ENCODE data around the gene FHOD3.
"Not testable (repeated sequence)": the region's sequence is repeated elsewhere in the genome, so short reads cannot be mapped to it uniquely, and the experiment has no call there.

The FHOD3 gene

DNA sequence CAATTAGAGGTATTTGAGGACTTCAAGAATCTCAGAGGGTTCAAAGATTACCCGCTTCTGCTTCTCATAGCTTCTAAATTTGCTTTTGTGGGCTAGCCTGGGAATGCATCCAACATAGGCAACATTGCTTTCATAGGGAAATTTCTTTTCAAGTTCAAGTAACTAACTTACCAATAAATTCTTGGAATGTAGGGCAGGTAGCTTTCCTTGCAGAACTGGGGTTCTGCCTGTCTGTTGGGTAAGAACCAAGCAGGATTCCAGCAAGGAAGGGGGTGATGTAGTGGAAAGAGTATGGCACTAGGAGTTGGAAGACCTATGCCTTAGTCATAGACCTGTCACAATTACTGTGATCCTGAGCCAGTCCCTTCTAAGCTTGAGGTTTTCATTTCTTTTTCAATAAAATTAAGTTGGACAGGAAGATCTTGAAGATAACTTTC, 164.1 kb downstream of the FHOD3 start:
- FAIRE-seq: no peak
- TF ChIP-seq POU2F2 (IDR thresholded peaks at IDR 0.05; ENCODE audit: low read depth, low read length): no peak
- no peak for TF ChIP-seq TAF1 (IDR thresholded peaks at IDR 0.05; ENCODE audit: low read depth, low read length)
- no peak for TF ChIP-seq POLR2AphosphoS5 (IDR thresholded peaks at IDR 0.05; ENCODE audit: low read depth, low read length)
- TF ChIP-seq POLR2A (IDR thresholded peaks at IDR 0.05; ENCODE audit: low read depth, low read length): no peak
- TF ChIP-seq PAX5 (IDR thresholded peaks at IDR 0.05; ENCODE audit: insufficient read depth, low read length, severe bottlenecking): no peak
- no peak for TF ChIP-seq SPI1 (IDR thresholded peaks at IDR 0.05; ENCODE audit: low read depth, low read length)
- DNase-seq (ENCODE audit: insufficient read length, low spot score): no peak

DNA sequence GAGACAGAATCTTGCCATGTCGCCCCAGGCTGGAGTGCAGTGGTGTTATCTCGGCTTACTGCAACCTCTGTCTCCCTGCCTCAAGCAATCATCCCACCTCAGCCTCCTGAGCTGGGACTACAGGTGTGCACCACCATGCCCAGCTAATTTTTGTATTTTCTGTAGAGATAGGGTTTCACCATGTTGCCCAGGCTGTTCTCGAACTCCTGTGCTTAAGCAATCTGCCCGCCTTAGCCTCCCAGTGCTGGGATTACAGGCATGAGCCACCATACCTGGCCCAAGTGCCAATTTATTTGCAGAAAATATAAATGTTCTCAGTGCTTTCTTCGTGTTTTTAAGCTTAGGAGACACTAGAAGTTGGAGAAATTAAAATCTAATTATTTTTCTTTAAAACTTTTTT, 166.0 kb downstream of the FHOD3 start:
- not testable (repeated sequence) for FAIRE-seq; DNase-seq (ENCODE audit: insufficient read length, low spot score)

DNA sequence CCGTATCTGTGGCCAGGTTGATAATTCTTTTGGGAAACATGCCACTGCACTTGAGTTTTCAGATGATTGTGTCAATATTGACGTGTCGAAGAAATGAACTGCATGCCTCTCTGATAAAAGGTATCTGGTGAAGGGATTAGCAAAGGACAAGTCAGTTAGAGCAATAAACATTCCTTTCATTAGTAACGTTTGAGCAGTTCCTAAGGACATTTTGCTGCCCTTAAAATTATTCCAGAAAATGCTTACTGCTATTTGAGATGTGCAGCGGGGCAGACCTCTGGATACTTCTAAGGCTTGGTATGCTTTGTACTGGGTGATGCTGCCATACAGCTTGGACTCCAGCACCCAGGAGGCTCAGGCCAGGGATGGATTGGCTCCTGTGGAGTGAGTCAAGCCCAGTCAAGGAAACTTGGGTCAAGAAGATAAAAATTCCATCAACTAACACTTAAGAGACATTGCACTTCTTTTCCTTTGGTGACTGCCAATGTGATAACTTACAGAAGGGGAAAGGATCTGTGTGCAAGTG, 166.7 kb downstream of the FHOD3 start:
- FAIRE-seq (peak; percentile 5), DNase-seq (ENCODE audit: insufficient read length, low spot score) (no peak)
- TF ChIP-seq SPI1 (IDR thresholded peaks at IDR 0.05; ENCODE audit: low read depth, low read length) (no peak), POU2F2 (IDR thresholded peaks at IDR 0.05; ENCODE audit: low read depth, low read length) (no peak), POLR2AphosphoS5 (IDR thresholded peaks at IDR 0.05; ENCODE audit: low read depth, low read length) (no peak)

DNA sequence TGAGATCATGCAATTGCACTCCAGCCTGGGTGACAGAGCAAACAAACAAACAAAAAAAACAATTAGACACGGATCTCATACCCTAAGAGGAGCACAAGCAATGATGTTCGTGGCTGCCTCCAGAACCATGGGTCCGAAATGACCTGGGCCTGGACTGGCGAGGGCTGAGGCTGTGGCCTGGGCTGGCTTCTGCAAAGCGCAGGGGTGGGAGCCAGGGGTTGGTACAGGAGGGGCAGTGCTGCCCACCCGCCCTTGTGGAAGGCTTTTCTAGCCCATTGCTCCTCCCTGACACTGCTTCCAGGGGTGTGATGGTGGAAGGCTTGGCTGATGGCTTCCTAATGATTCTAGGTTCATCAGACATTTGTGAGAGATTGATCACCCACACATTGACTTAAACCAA, 167.8 kb downstream of the FHOD3 start:
- FAIRE-seq (no peak), DNase-seq (ENCODE audit: insufficient read length, low spot score) (no peak)

DNA sequence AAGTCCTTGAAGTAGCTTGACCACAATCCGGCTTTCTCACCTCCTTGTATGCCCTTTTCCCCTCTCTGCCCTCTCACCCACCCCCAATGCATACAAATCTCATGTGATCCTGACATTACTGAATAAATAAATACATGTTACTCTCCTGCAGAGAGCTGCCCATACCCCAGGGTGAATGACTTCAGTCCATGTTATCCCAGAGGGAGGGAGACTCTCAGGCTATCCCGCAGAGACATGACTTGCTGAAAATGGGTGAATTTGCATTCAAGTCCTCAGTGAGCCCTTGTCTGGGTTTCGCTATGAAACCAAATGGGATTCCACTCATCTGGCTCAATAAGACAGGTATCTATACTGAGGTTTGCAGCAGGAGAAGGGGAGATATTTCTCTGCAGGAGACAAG, 168.5 kb downstream of the FHOD3 start:
- TF ChIP-seq TAF1 (IDR thresholded peaks at IDR 0.05; ENCODE audit: low read depth, low read length) (no peak), PAX5 (IDR thresholded peaks at IDR 0.05; ENCODE audit: insufficient read depth, low read length, severe bottlenecking) (no peak), SPI1 (IDR thresholded peaks at IDR 0.05; ENCODE audit: low read depth, low read length) (no peak), POLR2A (IDR thresholded peaks at IDR 0.05; ENCODE audit: low read depth, low read length) (no peak), POU2F2 (IDR thresholded peaks at IDR 0.05; ENCODE audit: low read depth, low read length) (no peak), POLR2AphosphoS5 (IDR thresholded peaks at IDR 0.05; ENCODE audit: low read depth, low read length) (no peak)

More for the DNA sequence above, 167.8 kb downstream of the FHOD3 start:
- TF ChIP-seq SPI1 (IDR thresholded peaks at IDR 0.05; ENCODE audit: low read depth, low read length) (no peak), POLR2AphosphoS5 (IDR thresholded peaks at IDR 0.05; ENCODE audit: low read depth, low read length) (no peak), TAF1 (IDR thresholded peaks at IDR 0.05; ENCODE audit: low read depth, low read length) (no peak), POLR2A (IDR thresholded peaks at IDR 0.05; ENCODE audit: low read depth, low read length) (no peak), POU2F2 (IDR thresholded peaks at IDR 0.05; ENCODE audit: low read depth, low read length) (no peak), PAX5 (IDR thresholded peaks at IDR 0.05; ENCODE audit: insufficient read depth, low read length, severe bottlenecking) (no peak)

DNA sequence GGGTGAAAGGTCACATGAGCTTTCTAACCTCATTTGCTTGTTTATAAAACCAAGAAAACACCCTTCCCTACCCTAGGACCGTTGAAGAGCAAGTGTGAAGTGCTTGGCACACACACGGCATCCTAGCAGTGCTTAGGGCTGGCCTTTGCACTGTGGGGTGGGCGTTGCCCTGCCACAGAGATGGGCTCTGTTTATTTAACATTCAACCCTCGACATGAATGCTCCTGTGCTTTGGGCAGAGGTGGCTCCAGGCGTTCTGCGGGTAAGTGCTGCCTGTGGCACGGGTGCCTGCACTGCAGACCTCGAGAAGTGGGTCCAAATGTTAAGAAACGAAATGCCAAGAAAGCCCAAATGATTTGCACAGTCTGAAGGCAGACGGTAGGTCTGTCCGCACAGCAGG, 170.1 kb downstream of the FHOD3 start:
- FAIRE-seq (no peak), DNase-seq (ENCODE audit: insufficient read length, low spot score) (no peak)
- TF ChIP-seq TAF1 (IDR thresholded peaks at IDR 0.05; ENCODE audit: low read depth, low read length) (no peak), PAX5 (IDR thresholded peaks at IDR 0.05; ENCODE audit: insufficient read depth, low read length, severe bottlenecking) (no peak), POU2F2 (IDR thresholded peaks at IDR 0.05; ENCODE audit: low read depth, low read length) (no peak)

More for the DNA sequence above, 168.5 kb downstream of the FHOD3 start:
- no peak for FAIRE-seq
- DNase-seq (ENCODE audit: insufficient read length, low spot score): no peak

- DNase-seq (ENCODE audit: insufficient read length, low spot score): no peak
- no peak for FAIRE-seq
- TF ChIP-seq POLR2A (IDR thresholded peaks at IDR 0.05; ENCODE audit: low read depth, low read length): no peak
- TF ChIP-seq TAF1 (IDR thresholded peaks at IDR 0.05; ENCODE audit: low read depth, low read length): no peak
- TF ChIP-seq POU2F2 (IDR thresholded peaks at IDR 0.05; ENCODE audit: low read depth, low read length): no peak
- no peak for TF ChIP-seq SPI1 (IDR thresholded peaks at IDR 0.05; ENCODE audit: low read depth, low read length)
- TF ChIP-seq PAX5 (IDR thresholded peaks at IDR 0.05; ENCODE audit: insufficient read depth, low read length, severe bottlenecking): no peak
- no peak for TF ChIP-seq POLR2AphosphoS5 (IDR thresholded peaks at IDR 0.05; ENCODE audit: low read depth, low read length)
These were observed 170.6 kb downstream of the FHOD3 start for GRCh38 chr18:36468161-36468560.

- no peak for FAIRE-seq
- no peak for DNase-seq (ENCODE audit: insufficient read length, low spot score)
These were observed 171.9 kb downstream of the FHOD3 start for GRCh38 chr18:36469461-36469860.

GRCh38 chr18:36470896-36471295, 173.4 kb downstream of the FHOD3 start:
- no peak for DNase-seq (ENCODE audit: insufficient read length, low spot score)
- TF ChIP-seq POLR2A (IDR thresholded peaks at IDR 0.05; ENCODE audit: low read depth, low read length) (no peak), SPI1 (IDR thresholded peaks at IDR 0.05; ENCODE audit: low read depth, low read length) (no peak), POU2F2 (IDR thresholded peaks at IDR 0.05; ENCODE audit: low read depth, low read length) (no peak), POLR2AphosphoS5 (IDR thresholded peaks at IDR 0.05; ENCODE audit: low read depth, low read length) (no peak), PAX5 (IDR thresholded peaks at IDR 0.05; ENCODE audit: insufficient read depth, low read length, severe bottlenecking) (no peak), TAF1 (IDR thresholded peaks at IDR 0.05; ENCODE audit: low read depth, low read length) (no peak)
- no peak for FAIRE-seq

More at GRCh38 chr18:36469461-36469860, 171.9 kb downstream of the FHOD3 start:
- TF ChIP-seq POU2F2 (IDR thresholded peaks at IDR 0.05; ENCODE audit: low read depth, low read length) (no peak), PAX5 (IDR thresholded peaks at IDR 0.05; ENCODE audit: insufficient read depth, low read length, severe bottlenecking) (no peak), POLR2A (IDR thresholded peaks at IDR 0.05; ENCODE audit: low read depth, low read length) (no peak), TAF1 (IDR thresholded peaks at IDR 0.05; ENCODE audit: low read depth, low read length) (no peak), POLR2AphosphoS5 (IDR thresholded peaks at IDR 0.05; ENCODE audit: low read depth, low read length) (no peak), SPI1 (IDR thresholded peaks at IDR 0.05; ENCODE audit: low read depth, low read length) (no peak)

DNA sequence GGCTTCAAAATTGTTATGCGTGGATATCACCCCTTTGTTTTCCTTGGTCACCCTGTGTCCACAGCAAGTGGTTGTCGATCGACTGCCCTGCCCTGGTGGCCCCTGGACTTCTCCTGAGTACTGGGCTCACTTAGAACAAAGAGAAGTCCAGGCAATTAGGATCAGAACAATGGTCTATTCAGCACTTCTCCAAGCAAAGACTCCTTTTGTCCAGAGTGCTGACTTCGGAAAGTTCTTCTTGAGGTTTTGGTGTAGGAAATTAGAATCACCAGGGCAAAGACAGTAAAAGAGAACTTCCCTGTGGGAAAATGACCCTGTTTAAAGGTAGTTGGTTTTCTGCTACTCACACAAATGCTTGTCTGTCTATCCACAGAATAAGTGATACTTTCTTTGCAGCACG, 173.9 kb downstream of the FHOD3 start:
- FAIRE-seq: no peak
- DNase-seq (ENCODE audit: insufficient read length, low spot score): no peak
- TF ChIP-seq POLR2A (IDR thresholded peaks at IDR 0.05; ENCODE audit: low read depth, low read length) (no peak), POLR2AphosphoS5 (IDR thresholded peaks at IDR 0.05; ENCODE audit: low read depth, low read length) (no peak), TAF1 (IDR thresholded peaks at IDR 0.05; ENCODE audit: low read depth, low read length) (no peak), SPI1 (IDR thresholded peaks at IDR 0.05; ENCODE audit: low read depth, low read length) (no peak), POU2F2 (IDR thresholded peaks at IDR 0.05; ENCODE audit: low read depth, low read length) (no peak), PAX5 (IDR thresholded peaks at IDR 0.05; ENCODE audit: insufficient read depth, low read length, severe bottlenecking) (no peak)

Measured in GM12891 (cell line).